H1 (cell line): Measurements from ENCODE around the gene MAML3. TPM values are rescaled to one million over a fixed set of nuclear protein-coding genes. Genes with fewer than 3 reads are reported as not detected.

Experiments
- CTCF ChIA-PET: fragments of 300-600 bp; sonication (Branson Sonifier 250); formaldehyde crosslinking; loops from one replicate; lab custom pipeline; 2021; ENCODE audit not compliant: partially characterized antibody; lab: Charles Lee
- POLR2A ChIA-PET: fragments of 300-600 bp; sonication (Branson Sonifier 250); formaldehyde crosslinking; loops from one replicate; lab custom pipeline; 2021; ENCODE audit warnings: inconsistent platforms; ENCODE audit not compliant: partially characterized antibody; lab: Charles Lee
- DNase-seq, 2 experiments: peaks; one replicate each; pipeline versions ENCODE4 v3.0.0 to v3.0.0-alpha.2; 2010 to 2022; ENCODE audit warnings: low spot score in 2 of 2, low read depth in 1 of 2, mixed read lengths in 1 of 2
- FAIRE-seq: peaks from 2 replicates; lab custom pipeline; 2011; peaks lifted over from hg19 to GRCh38; lab: Jason Lieb, UNC
- H2AFZ ChIP-seq: 2 replicates; pipeline ENCODE4 v1.8.1; 2012; ENCODE audit warnings: low read length, inconsistent platforms
- H2AK5ac ChIP-seq: 2 replicates; pipeline ENCODE4 v1.6.1; 2013; ENCODE audit warnings: low read depth, low read length
- H2BK120ac ChIP-seq: replicated peaks from 2 replicates; pipeline ENCODE3; 2013; ENCODE audit warnings: low read depth, low read length, inconsistent platforms
- H2BK12ac ChIP-seq: 2 replicates; pipeline ENCODE4 v1.6.1; 2013; ENCODE audit warnings: low read depth, low read length
- H2BK15ac ChIP-seq: 2 replicates; pipeline ENCODE4 v1.6.1; 2013; ENCODE audit warnings: low read length
- H2BK20ac ChIP-seq: 2 replicates; pipeline ENCODE4 v1.6.1; 2013; ENCODE audit warnings: low read length
- H2BK5ac ChIP-seq: 2 replicates; pipeline ENCODE4 v1.6.1; 2013; ENCODE audit warnings: low read depth, low read length
- H3K14ac ChIP-seq: 2 replicates; pipeline ENCODE4 v1.6.1; 2013; ENCODE audit warnings: inconsistent platforms; ENCODE audit not compliant: insufficient read length
- H3K18ac ChIP-seq: 2 replicates; pipeline ENCODE4 v1.6.1; 2013; ENCODE audit warnings: low read length; ENCODE audit errors: extremely low read depth
- H3K23ac ChIP-seq: 2 replicates; pipeline ENCODE4 v1.6.1; 2013; ENCODE audit warnings: inconsistent platforms; ENCODE audit not compliant: insufficient read length
- H3K23me2 ChIP-seq: 2 replicates; pipeline ENCODE4 v1.6.1; 2013; ENCODE audit warnings: low read depth, low read length
- H3K27ac ChIP-seq: 2 replicates; pipeline ENCODE4 v1.6.1; 2011; ENCODE audit warnings: low read depth, low read length, inconsistent platforms
- H3K27me3 ChIP-seq, 4 experiments: replicated peaks in 1 of 4; 1 replicate in 1 of 4; 2 replicates in 3 of 4; pipeline versions ENCODE4 v1.6.1 to v1.8.1; 2011 to 2013; ENCODE audit warnings: low read length in 3 of 4, mild to moderate bottlenecking in 3 of 4, inconsistent platforms in 2 of 4, mixed read lengths in 2 of 4, moderate library complexity in 1 of 4; ENCODE audit not compliant: control insufficient read depth in 3 of 4, insufficient read depth in 3 of 4; ENCODE audit errors: extremely low read depth in 1 of 4
- H3K36me3 ChIP-seq, 4 experiments: 2 replicates each; pipeline versions ENCODE4 v1.6.1 to v1.8.1; 2011 to 2013; ENCODE audit warnings: mild to moderate bottlenecking in 4 of 4, low read length in 3 of 4, moderate library complexity in 2 of 4, control low read depth in 1 of 4, inconsistent platforms in 1 of 4; ENCODE audit not compliant: insufficient read depth in 4 of 4, control insufficient read depth in 2 of 4
- H3K4ac ChIP-seq: replicated peaks from 2 replicates; pipeline ENCODE3; 2013; ENCODE audit warnings: low read length, low read depth, mixed read lengths, inconsistent platforms; ENCODE audit not compliant: insufficient read length
- H3K4me1 ChIP-seq, 4 experiments: replicated peaks in 1 of 4; 1 replicate in 1 of 4; 2 replicates in 3 of 4; pipeline versions ENCODE4 v1.6.1 to v1.8.1; 2011 to 2013; ENCODE audit warnings: low read length in 3 of 4, inconsistent platforms in 2 of 4, mixed read lengths in 1 of 4; ENCODE audit not compliant: insufficient read depth in 4 of 4, control insufficient read depth in 3 of 4
- H3K4me2 ChIP-seq, 2 experiments: 2 replicates each; pipeline versions ENCODE4 v1.6.1 to v1.8.1; 2011 to 2013; ENCODE audit warnings: low read depth in 2 of 2, low read length in 2 of 2, control low read depth in 1 of 2, inconsistent platforms in 1 of 2, mild to moderate bottlenecking in 1 of 2; ENCODE audit not compliant: insufficient read depth in 1 of 2
- H3K4me3 ChIP-seq, 4 experiments: fragments of 200-600, 300-600 bp in 1 of 4; sonication (generic), shearing (Covaris generic), sonication (Bioruptor Twin) in 1 of 4; 2 replicates each; pipeline versions ENCODE4 v1.5.1 to v1.8.1; 2011 to 2016; ENCODE audit warnings: low read length in 4 of 4, low read depth in 3 of 4, control low read depth in 2 of 4, inconsistent platforms in 2 of 4, mild to moderate bottlenecking in 2 of 4, mixed read lengths in 1 of 4, moderate library complexity in 1 of 4; ENCODE audit not compliant: insufficient read depth in 2 of 4; ENCODE audit errors: extremely low read depth in 1 of 4
- H3K56ac ChIP-seq: replicated peaks from 2 replicates; pipeline ENCODE3; 2013; ENCODE audit warnings: low read depth, mild to moderate bottlenecking, mixed read lengths, low read length, inconsistent platforms; ENCODE audit not compliant: insufficient read length
- H3K79me1 ChIP-seq: 2 replicates; pipeline ENCODE4 v1.6.1; 2013; ENCODE audit warnings: low read depth, low read length, control low read depth
- H3K79me2 ChIP-seq, 2 experiments: 2 replicates each; pipeline versions ENCODE4 v1.6.1 to v1.8.1; 2012 to 2013; ENCODE audit warnings: low read length in 2 of 2, mild to moderate bottlenecking in 2 of 2, inconsistent platforms in 1 of 2; ENCODE audit not compliant: insufficient read depth in 2 of 2, control insufficient read depth in 1 of 2
- H3K9ac ChIP-seq, 4 experiments: replicated peaks in 1 of 4; 1 replicate in 1 of 4; 2 replicates in 3 of 4; pipeline versions ENCODE4 v1.6.1 to v1.8.1; 2011 to 2013; ENCODE audit warnings: low read depth in 3 of 4, low read length in 3 of 4, control low read depth in 2 of 4, mild to moderate bottlenecking in 2 of 4, moderate library complexity in 2 of 4, inconsistent platforms in 1 of 4; ENCODE audit errors: extremely low read depth in 1 of 4
- H3K9me3 ChIP-seq, 2 experiments: 2 replicates each; pipeline versions ENCODE4 v1.6.1 to v1.8.1; 2012 to 2013; ENCODE audit warnings: mild to moderate bottlenecking in 2 of 2, moderate library complexity in 2 of 2, control low read depth in 1 of 2, inconsistent platforms in 1 of 2, low read depth in 1 of 2, low read length in 1 of 2, mixed read lengths in 1 of 2; ENCODE audit not compliant: insufficient read depth in 2 of 2
- H4K20me1 ChIP-seq, 2 experiments: replicated peaks in 1 of 2; 2 replicates each; pipeline versions ENCODE3 to v1.8.1; 2011 to 2013; ENCODE audit warnings: inconsistent platforms in 2 of 2, low read length in 2 of 2, mild to moderate bottlenecking in 1 of 2; ENCODE audit not compliant: insufficient read depth in 2 of 2, control insufficient read depth in 1 of 2
- H4K5ac ChIP-seq: 2 replicates; pipeline ENCODE4 v1.6.1; 2013; ENCODE audit warnings: low read length, low read depth, mixed read lengths, inconsistent platforms; ENCODE audit not compliant: insufficient read length
- H4K8ac ChIP-seq: 2 replicates; pipeline ENCODE4 v1.8.0; 2013; ENCODE audit warnings: mild to moderate bottlenecking, moderate library complexity, low read length, inconsistent platforms; ENCODE audit not compliant: insufficient read depth; ENCODE audit errors: extremely low read depth
- H4K91ac ChIP-seq: replicated peaks from 2 replicates; pipeline ENCODE3; 2013; ENCODE audit warnings: low read length, mixed read lengths, inconsistent platforms; ENCODE audit not compliant: insufficient read length
- CTBP2 ChIP-seq: IDR thresholded peaks from 2 replicates; pipeline ENCODE4 v1.7.0; 2011; ENCODE audit warnings: borderline replicate concordance, mild to moderate bottlenecking, moderate library complexity, mixed read lengths, low read length; ENCODE audit not compliant: insufficient read depth, insufficient read length
- GTF2F1 ChIP-seq: IDR thresholded peaks from 2 replicates; pipeline ENCODE4 v1.6.1; 2012; ENCODE audit warnings: low read depth, low read length, improper control_type of control experiment, borderline replicate concordance
- HDAC2 ChIP-seq, 2 experiments: fragments of 300-600 bp in 1 of 2; sonication (generic) in 1 of 2; IDR thresholded peaks; 2 replicates each; pipeline ENCODE4 v1.6.1; 2011 to 2012; ENCODE audit warnings: low read depth in 2 of 2, low read length in 2 of 2, mild to moderate bottlenecking in 2 of 2, moderate library complexity in 2 of 2, borderline replicate concordance in 1 of 2, inconsistent platforms in 1 of 2
- KDM4A ChIP-seq: IDR thresholded peaks from one replicate; pipeline ENCODE4 v1.7.1; 2012; ENCODE audit warnings: low read depth, mild to moderate bottlenecking, moderate library complexity, low read length, inconsistent platforms; ENCODE audit not compliant: severe bottlenecking
- MAFK ChIP-seq: IDR thresholded peaks from 2 replicates; pipeline ENCODE4 v1.6.1; 2012; ENCODE audit warnings: low read depth, mild to moderate bottlenecking, improper control_type of control experiment, low read length
- NANOG ChIP-seq: IDR thresholded peaks from 2 replicates; pipeline ENCODE4 v1.6.1; 2011; ENCODE audit warnings: low read length, low read depth, mild to moderate bottlenecking, inconsistent platforms; ENCODE audit not compliant: insufficient read depth, poor library complexity, severe bottlenecking
- NRF1 ChIP-seq: IDR thresholded peaks from 2 replicates; pipeline ENCODE4 v1.6.1; 2011; ENCODE audit warnings: mild to moderate bottlenecking, low read depth, low read length, improper control_type of control experiment
- RAD21 ChIP-seq, 2 experiments: IDR thresholded peaks in 1 of 2; conservative IDR thresholded peaks in 1 of 2; 2 replicates each; pipeline ENCODE4 v1.6.1; 2011; ENCODE audit warnings: low read depth in 2 of 2, low read length in 2 of 2, improper control_type of control experiment in 1 of 2, inconsistent platforms in 1 of 2, mild to moderate bottlenecking in 1 of 2, moderate library complexity in 1 of 2
- SP1 ChIP-seq: IDR thresholded peaks from 2 replicates; pipeline ENCODE4 v1.6.1; 2011; ENCODE audit warnings: low read depth, low read length
- SRF ChIP-seq: IDR thresholded peaks from 2 replicates; pipeline ENCODE4 v1.6.1; 2011; ENCODE audit warnings: mild to moderate bottlenecking, low read depth, low read length, moderate library complexity
- WGBS, 2 experiments: shearing (Covaris generic) in 1 of 2; methylation state at CpG; one replicate each; pipeline versions ENCODE4 v1.1.6 to v1.1.7; 2013 to 2015; ENCODE audit warnings: low lambda C conversion rate in 2 of 2, mixed read lengths in 2 of 2, inconsistent platforms in 1 of 2, low coverage in 1 of 2, missing lambda C conversion rate in 1 of 2; ENCODE audit not compliant: insufficient replicate concordance in 2 of 2, insufficient coverage in 1 of 2, insufficient read length in 1 of 2; ENCODE audit errors: extremely low coverage in 1 of 2, missing lambda C conversion rate in 1 of 2; 5-methylcytosine and 5-hydroxymethylcytosine counted together
- polyA plus RNA-seq, 7 experiments: library from polyadenylated mRNA; depleted of rRNA in 3 of 7; stranded (reverse) in 5 of 7; unstranded in 2 of 7; fragments of >200 nt in 5 of 7; fragments of 200-250 nt in 2 of 7; gene quantifications; 1 replicate in 5 of 7; 2 replicates in 1 of 7; 4 replicates in 1 of 7; pipeline versions ENCODE4 v1.2.1 to v1.2.3, GENCODE V29; 2011 to 2013; ENCODE audit warnings: missing spikeins in 2 of 7, mixed read lengths in 2 of 7
- total RNA-seq: library from RNA; stranded (reverse); fragmentation: NEBNext Ultra II Directional; extraction: Animal tissue kit (Norgen Biotek cat#: 25700); gene quantifications from 2 replicates; pipeline ENCODE4 v1.2.1, GENCODE V29; 2021

The MAML3 gene
- total and polyA plus RNA-seq, 2 of the 8 experiments (the other 6 are each of a cell fraction or from before 2014, with no cell fraction given), result 2.1 to 5.7 TPM

DNA sequence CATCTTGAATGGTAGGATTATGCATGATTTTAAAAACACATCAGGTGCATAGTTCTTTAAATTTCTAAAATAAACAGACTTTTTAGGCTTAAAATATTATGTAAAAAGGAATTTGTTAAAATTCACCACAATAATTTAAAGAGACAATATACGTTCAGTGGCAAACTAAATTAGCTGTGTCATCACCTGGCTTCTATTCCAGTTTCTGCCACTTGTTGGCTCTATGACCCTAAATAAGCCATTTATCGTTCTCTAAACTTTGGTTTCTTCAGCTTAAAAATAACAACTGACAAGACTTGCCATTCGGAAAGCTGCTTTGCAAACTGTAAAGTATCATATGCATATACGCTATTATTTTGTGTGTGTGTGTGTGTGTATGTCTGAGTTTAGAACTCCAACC lies 347.1 kb downstream of the MAML3 start:
- Histone ChIP-seq H3K4me1 (peaks cover 0 to 3% (median 1%) of the 10 kb centered on the region in 4 experiments; a peak in 2 of 7 replicates), H3K4me2 (no peak overlapping the region), H3K27ac (no peak overlapping the region), H3K56ac (no peak overlapping the region), H3K23me2 (no peaks in the 10 kb centered on the region), H3K23ac (no peak overlapping the region), H2BK5ac (no peak overlapping the region), H2BK15ac (no peak overlapping the region), H3K4me3 (no peak overlapping the region), H3K79me1 (no peaks in the 10 kb centered on the region), H2BK20ac (no peak overlapping the region), H2AFZ (no peak overlapping the region), H2AK5ac (no peak overlapping the region), H2BK12ac (no peak overlapping the region), H4K8ac (no peak overlapping the region), H3K14ac (no peak overlapping the region), H2BK120ac (no peak overlapping the region), H3K9ac (no peak overlapping the region), H3K18ac (no peak overlapping the region), H4K20me1 (no peaks in the 10 kb centered on the region), H3K36me3 (no peaks in the 10 kb centered on the region), H3K79me2 (no peaks in the 10 kb centered on the region), H4K5ac (no peak overlapping the region), H4K91ac (no peak overlapping the region), H3K9me3 (peaks cover 6 to 7% of the 10 kb centered on the region in 2 experiments; a peak in 3 of 4 replicates), H3K27me3 (no peaks in the 10 kb centered on the region), H3K4ac (no peak overlapping the region)
- no peak for FAIRE-seq
- DNase-seq, result no peak
- TF ChIP-seq SRF (no peak), NRF1 (no peak), HDAC2 (IDR thresholded peaks at IDR 0.05; ENCODE audit: borderline replicate concordance in 1 of 2, low read depth in 2 of 2, low read length in 2 of 2) (no peak), KDM4A (no peak), GTF2F1 (no peak), MAFK (0 out of 2 replicates have a peak, but pooled peaks have one; percentile 11), SP1 (no peak), NANOG (no peak), CTBP2 (no peak), RAD21 (IDR thresholded peaks at IDR 0.05 in 1 of 2, conservative IDR thresholded peaks at IDR 0.05 in 1 of 2; ENCODE audit: low read depth in 2 of 2, low read length in 2 of 2) (peak; percentile 14 to 38; a peak in 3 of 4 replicates)
- 87% methylated on average over 4 of the region's 4 CpGs; no CpG with 5 or more reads in 1 of the 2 experiments for WGBS, 2 experiments
- ChIA-PET POLR2A (no interaction called here), CTCF (interaction anchor here (0.8 to 1.8 kb wide), 2 partner anchors 40 to 431 kb away, joined by 3 to 5 read pairs; no protein-coding TSS in a partner anchor)
